K562 (cell line): ENCODE data around the gene CRB2. TPM values are rescaled to one million over a fixed set of nuclear protein-coding genes. Genes with fewer than 3 reads are reported as not detected.

Experiments
- BACH1 ChIP-seq: fragments of 200-800 bp; sonication (Bioruptor generic); IDR thresholded peaks from 2 replicates; pipeline ENCODE4 v1.6.1; 2016; ENCODE audit warnings: missing genetic modification characterization, missing compliant biosample characterization
- CBX2 ChIP-seq: fragments of 200-600 bp; sonication (generic); IDR thresholded peaks from one replicate; pipeline ENCODE4 v1.6.1; 2012; ENCODE audit warnings: mild to moderate bottlenecking, low read length, inconsistent platforms; ENCODE audit not compliant: insufficient read depth, poor library complexity, severe bottlenecking
- CREM ChIP-seq: IDR thresholded peaks from 2 replicates; pipeline ENCODE4 v1.6.1; 2014; ENCODE audit warnings: antibody characterized with exemption, low read depth
- CTBP1 ChIP-seq: fragments of 450-650 bp; IDR thresholded peaks from 2 replicates; pipeline ENCODE4 v1.6.1; 2016; ENCODE audit warnings: borderline replicate concordance
- ELK1 ChIP-seq: sonication (generic); formaldehyde crosslinking; IDR thresholded peaks from 2 replicates; pipeline ENCODE4 v1.8.1; 2022; ENCODE audit warnings: missing genetic modification reagents
- MLX ChIP-seq, 2 experiments: fragments of 450-650 bp in 1 of 2; sonication (generic) in 1 of 2; formaldehyde crosslinking; conservative IDR thresholded peaks; 2 replicates each; pipeline versions ENCODE4 v1.4.0 to v1.8.1; 2020 to 2022; ENCODE audit warnings: mild to moderate bottlenecking in 1 of 2, missing genetic modification reagents in 1 of 2
- RBM17 ChIP-seq: fragments of 200-400 bp; formaldehyde crosslinking; IDR thresholded peaks from 2 replicates; pipeline ENCODE4 v1.6.1; 2017; ENCODE audit warnings: low read depth, mild to moderate bottlenecking, low read length, borderline replicate concordance
- RCOR1 ChIP-seq, 2 experiments: IDR thresholded peaks; 2 replicates each; pipeline ENCODE4 v1.6.1; 2012; ENCODE audit warnings: low read depth in 2 of 2, low read length in 2 of 2, borderline replicate concordance in 1 of 2, improper control_type of control experiment in 1 of 2
- WHSC1 ChIP-seq: IDR thresholded peaks from one replicate; pipeline ENCODE4 v1.6.1; 2012; ENCODE audit warnings: low read length, control low read depth, inconsistent platforms
- ZBED1 ChIP-seq: IDR thresholded peaks from 2 replicates; pipeline ENCODE4 v1.6.1; 2014
- ZBTB43 ChIP-seq: sonication (generic); formaldehyde crosslinking; IDR thresholded peaks from 2 replicates; pipeline ENCODE4 v1.8.0; 2023; ENCODE audit warnings: mild to moderate bottlenecking, missing genetic modification reagents
- ZC3H8 ChIP-seq: fragments of 450-650 bp; IDR thresholded peaks from 2 replicates; pipeline ENCODE4 v1.6.1; 2017
- ZNF143 ChIP-seq: sonication (generic); formaldehyde crosslinking; IDR thresholded peaks from 2 replicates; pipeline ENCODE4 v1.9.0; 2022; ENCODE audit warnings: mild to moderate bottlenecking, missing genetic modification reagents
- ZNF282 ChIP-seq: sonication (generic); formaldehyde crosslinking; IDR thresholded peaks from 2 replicates; pipeline ENCODE4 v1.8.1; 2023; ENCODE audit warnings: missing genetic modification reagents
- ZNF324 ChIP-seq: fragments of 250-450 bp; sonication (Bioruptor Pico); IDR thresholded peaks from 2 replicates; pipeline ENCODE4 v1.4.0; 2020; ENCODE audit warnings: mild to moderate bottlenecking
- ZNF431 ChIP-seq: sonication (generic); formaldehyde crosslinking; IDR thresholded peaks from 2 replicates; pipeline ENCODE4 v1.8.0; 2022; ENCODE audit warnings: mild to moderate bottlenecking, missing genetic modification reagents
- ZNF668 ChIP-seq: fragments of 250-450 bp; sonication (Bioruptor Pico); IDR thresholded peaks from 2 replicates; pipeline ENCODE4 v1.8.0; 2022; ENCODE audit warnings: mild to moderate bottlenecking, inconsistent platforms
- ZNF77 ChIP-seq: fragments of 250-450 bp; sonication (Bioruptor Pico); IDR thresholded peaks from 2 replicates; pipeline ENCODE4 v1.5.0; 2020
- polyA plus RNA-seq, 8 experiments: library from polyadenylated mRNA; depleted of rRNA in 4 of 8; stranded (reverse) in 5 of 8; unstranded in 3 of 8; fragments of >200 nt; fragmentation: Nextera tagmentation in 2 of 8; fragmentation: Illumina TruSeq in 1 of 8; extraction: Ambion mirVana in 2 of 8; extraction: Trizol in 1 of 8; gene quantifications; 2 replicates each; pipeline versions ENCODE4 v1.2.1 to v1.2.3, GENCODE V29; 2011 to 2014; ENCODE audit warnings: inconsistent platforms in 1 of 8, missing spikeins in 1 of 8
- total RNA-seq, 7 experiments: library from RNA; depleted of rRNA in 6 of 7; stranded (reverse); fragments of >200 nt in 6 of 7; fragmentation: Illumina TruSeq in 2 of 7; extraction: Trizol in 2 of 7; gene quantifications; 2 replicates each; pipeline versions ENCODE4 v1.2.1 to v1.2.3, GENCODE V29; 2011 to 2021; ENCODE audit warnings: low replicate concordance in 1 of 7
- TF ChIP-seq, protein P1 (sequence below): sonication (generic); formaldehyde crosslinking; IDR thresholded peaks from 2 replicates; pipeline ENCODE4 v1.8.0; 2022; ENCODE audit warnings: mild to moderate bottlenecking, missing genetic modification reagents
- TF ChIP-seq, protein P2 (sequence below): fragments of 250-450 bp; sonication (Bioruptor Pico); IDR thresholded peaks from 2 replicates; pipeline ENCODE4 v1.4.0; 2020; ENCODE audit warnings: mild to moderate bottlenecking, moderate library complexity

CRB2 gene
- total and polyA plus RNA-seq, 9 of the 15 experiments (the other 6 are each of a cell fraction or from before 2014, with no cell fraction given) = 0.13 to 1.2 (median 0.25) TPM; not detected in 2

GRCh38 chr9:123338710-123339665 lies 17.0 kb upstream of the CRB2 start (continued):
- TF ChIP-seq, protein P1, sequence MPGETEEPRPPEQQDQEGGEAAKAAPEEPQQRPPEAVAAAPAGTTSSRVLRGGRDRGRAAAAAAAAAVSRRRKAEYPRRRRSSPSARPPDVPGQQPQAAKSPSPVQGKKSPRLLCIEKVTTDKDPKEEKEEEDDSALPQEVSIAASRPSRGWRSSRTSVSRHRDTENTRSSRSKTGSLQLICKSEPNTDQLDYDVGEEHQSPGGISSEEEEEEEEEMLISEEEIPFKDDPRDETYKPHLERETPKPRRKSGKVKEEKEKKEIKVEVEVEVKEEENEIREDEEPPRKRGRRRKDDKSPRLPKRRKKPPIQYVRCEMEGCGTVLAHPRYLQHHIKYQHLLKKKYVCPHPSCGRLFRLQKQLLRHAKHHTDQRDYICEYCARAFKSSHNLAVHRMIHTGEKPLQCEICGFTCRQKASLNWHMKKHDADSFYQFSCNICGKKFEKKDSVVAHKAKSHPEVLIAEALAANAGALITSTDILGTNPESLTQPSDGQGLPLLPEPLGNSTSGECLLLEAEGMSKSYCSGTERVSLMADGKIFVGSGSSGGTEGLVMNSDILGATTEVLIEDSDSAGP (CRISPR knock-in tag) = no peak
- TF ChIP-seq WHSC1 (no peak), ZNF143 (CRISPR knock-in tag) (no peak), ZNF77 (CRISPR knock-in tag) (no peak), CREM (peak; percentile 92), CTBP1 (peak; percentile 58; the same call in 1 of the 2 replicates), ELK1 (CRISPR knock-in tag) (no peak), RBM17 (no peak), ZBED1 (no peak), BACH1 (tag) (no peak), ZNF324 (CRISPR knock-in tag) (no peak), ZBTB43 (peak; percentile 57; the same call in 1 of the 2 replicates), ZC3H8 (no peak), ZNF282 (CRISPR knock-in tag) (no peak), ZNF431 (CRISPR knock-in tag) (no peak), ZNF668 (no peak), RCOR1 (IDR thresholded peaks at IDR 0.05; ENCODE audit: borderline replicate concordance in 1 of 2, low read depth in 2 of 2, low read length in 2 of 2) (peak in 1 of 2 experiments; percentile 97; a peak in 3 of 4 replicates), MLX (CRISPR knock-in tag; conservative IDR thresholded peaks at IDR 0.05) (no peak), CBX2 (no peak)
- TF ChIP-seq, protein P2, sequence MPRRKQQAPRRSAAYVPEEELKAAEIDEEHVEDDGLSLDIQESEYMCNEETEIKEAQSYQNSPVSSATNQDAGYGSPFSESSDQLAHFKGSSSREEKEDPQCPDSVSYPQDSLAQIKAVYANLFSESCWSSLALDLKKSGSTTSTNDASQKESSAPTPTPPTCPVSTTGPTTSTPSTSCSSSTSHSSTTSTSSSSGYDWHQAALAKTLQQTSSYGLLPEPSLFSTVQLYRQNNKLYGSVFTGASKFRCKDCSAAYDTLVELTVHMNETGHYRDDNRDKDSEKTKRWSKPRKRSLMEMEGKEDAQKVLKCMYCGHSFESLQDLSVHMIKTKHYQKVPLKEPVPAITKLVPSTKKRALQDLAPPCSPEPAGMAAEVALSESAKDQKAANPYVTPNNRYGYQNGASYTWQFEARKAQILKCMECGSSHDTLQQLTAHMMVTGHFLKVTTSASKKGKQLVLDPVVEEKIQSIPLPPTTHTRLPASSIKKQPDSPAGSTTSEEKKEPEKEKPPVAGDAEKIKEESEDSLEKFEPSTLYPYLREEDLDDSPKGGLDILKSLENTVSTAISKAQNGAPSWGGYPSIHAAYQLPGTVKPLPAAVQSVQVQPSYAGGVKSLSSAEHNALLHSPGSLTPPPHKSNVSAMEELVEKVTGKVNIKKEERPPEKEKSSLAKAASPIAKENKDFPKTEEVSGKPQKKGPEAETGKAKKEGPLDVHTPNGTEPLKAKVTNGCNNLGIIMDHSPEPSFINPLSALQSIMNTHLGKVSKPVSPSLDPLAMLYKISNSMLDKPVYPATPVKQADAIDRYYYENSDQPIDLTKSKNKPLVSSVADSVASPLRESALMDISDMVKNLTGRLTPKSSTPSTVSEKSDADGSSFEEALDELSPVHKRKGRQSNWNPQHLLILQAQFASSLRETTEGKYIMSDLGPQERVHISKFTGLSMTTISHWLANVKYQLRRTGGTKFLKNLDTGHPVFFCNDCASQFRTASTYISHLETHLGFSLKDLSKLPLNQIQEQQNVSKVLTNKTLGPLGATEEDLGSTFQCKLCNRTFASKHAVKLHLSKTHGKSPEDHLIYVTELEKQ = no peak
